RPMI7951 (cell line): ENCODE data around the gene MTOR. TPM values are rescaled to one million over a fixed set of nuclear protein-coding genes. Genes with fewer than 3 reads are reported as not detected.

Source experiments
- DNase-seq: peaks from one replicate; pipeline ENCODE4 v3.0.0-alpha.2; 2012; ENCODE audit warnings: low read depth
- total RNA-seq: library from RNA; depleted of rRNA; stranded (reverse); fragments of >200 nt; shearing (Covaris generic); gene quantifications from 2 replicates; pipeline ENCODE4 v1.2.3, GENCODE V29; 2014

The MTOR gene
- total RNA-seq, 1 experiment from 2014 or later, result 30.4 TPM

- no peak for DNase-seq
Observed at GRCh38 chr1:11216074-11216473, 46.3 kb downstream of the MTOR start.

DNA sequence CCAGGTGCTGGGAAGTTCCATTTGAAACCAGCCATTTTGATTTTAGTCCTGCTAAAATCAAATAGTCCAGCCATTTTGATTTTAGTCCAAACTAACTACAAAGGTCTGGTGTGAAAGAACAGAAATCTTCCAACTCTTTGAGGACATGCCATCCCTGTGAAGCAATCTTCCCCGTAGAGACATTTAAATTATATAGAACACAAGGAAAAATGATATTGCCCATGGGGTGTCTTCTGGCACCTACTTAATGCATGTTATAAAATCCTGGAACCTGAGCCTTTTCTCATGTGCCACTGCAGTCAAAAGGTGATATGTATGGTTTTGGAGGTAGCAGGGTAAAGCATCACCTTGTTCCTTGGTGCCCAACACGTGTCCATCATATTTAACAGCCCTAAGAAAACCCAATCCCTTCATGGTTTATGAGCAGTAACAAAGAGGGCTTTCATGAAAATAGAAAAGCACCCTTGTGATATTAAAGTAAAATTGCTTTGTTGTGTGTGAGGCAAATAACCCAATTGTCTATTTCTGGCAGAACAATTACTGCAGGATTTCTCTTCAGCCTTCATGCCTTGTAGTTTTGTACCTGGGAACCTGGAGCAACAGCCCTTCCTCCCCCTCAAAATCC lies 46.9 kb downstream of the MTOR start:
- DNase-seq, result no peak

GRCh38 chr1:11214698-11215380 lies 47.5 kb downstream of the MTOR start:
- DNase-seq, result no peak

- DNase-seq, result no peak
Observed at GRCh38 chr1:11211925-11212587, 50.3 kb downstream of the MTOR start.

DNA sequence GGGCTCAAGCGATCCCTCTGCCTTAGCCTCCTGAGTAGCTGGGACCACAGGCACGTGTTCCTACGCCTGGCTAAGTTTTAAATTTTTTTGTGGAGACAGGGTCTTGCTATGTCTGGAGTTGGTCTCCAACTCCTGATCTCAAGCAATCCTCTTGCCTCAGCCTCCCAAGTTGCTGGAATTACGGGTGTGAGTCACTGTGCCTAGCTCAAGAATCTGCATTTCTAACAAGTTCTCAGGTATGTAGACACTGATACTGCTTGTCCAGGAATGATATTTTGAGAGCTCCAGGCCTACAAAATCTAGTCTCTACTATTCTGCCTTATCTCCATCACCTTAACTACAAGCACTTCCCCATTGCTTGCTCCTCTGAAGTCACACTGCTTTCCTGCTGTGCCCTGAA lies 50.9 kb downstream of the MTOR start:
- DNase-seq, result no peak

- DNase-seq, result no peak
Observed at GRCh38 chr1:11207898-11208611, 54.3 kb downstream of the MTOR start.

GRCh38 chr1:11204396-11205190 lies 57.8 kb downstream of the MTOR start:
- no peak for DNase-seq

GRCh38 chr1:11198851-11199594 lies 63.3 kb downstream of the MTOR start:
- DNase-seq, result no peak

GRCh38 chr1:11198257-11198656 lies 64.1 kb downstream of the MTOR start:
- no peak for DNase-seq

GRCh38 chr1:11197359-11197758 lies 65.0 kb downstream of the MTOR start:
- DNase-seq, result no peak

DNA sequence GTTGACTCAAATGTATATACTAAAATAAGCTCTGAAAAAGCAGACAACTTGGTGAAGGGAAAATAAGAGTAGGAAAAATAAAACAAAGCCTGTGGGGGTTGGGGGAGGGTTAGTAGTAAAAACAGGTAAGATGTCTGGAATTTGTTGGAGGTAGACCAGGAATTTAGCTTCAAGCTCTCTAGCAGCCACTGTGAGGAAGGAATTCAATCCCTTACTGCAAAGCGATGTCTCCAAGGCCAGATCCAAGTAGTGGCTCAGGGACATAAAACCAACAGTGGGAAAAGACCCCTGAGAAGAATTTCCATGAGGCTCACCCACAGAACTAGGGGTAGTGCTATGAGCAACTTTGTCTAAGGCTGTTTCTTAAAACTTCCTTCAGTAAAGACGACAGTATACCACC lies 65.4 kb downstream of the MTOR start:
- no peak for DNase-seq

DNA sequence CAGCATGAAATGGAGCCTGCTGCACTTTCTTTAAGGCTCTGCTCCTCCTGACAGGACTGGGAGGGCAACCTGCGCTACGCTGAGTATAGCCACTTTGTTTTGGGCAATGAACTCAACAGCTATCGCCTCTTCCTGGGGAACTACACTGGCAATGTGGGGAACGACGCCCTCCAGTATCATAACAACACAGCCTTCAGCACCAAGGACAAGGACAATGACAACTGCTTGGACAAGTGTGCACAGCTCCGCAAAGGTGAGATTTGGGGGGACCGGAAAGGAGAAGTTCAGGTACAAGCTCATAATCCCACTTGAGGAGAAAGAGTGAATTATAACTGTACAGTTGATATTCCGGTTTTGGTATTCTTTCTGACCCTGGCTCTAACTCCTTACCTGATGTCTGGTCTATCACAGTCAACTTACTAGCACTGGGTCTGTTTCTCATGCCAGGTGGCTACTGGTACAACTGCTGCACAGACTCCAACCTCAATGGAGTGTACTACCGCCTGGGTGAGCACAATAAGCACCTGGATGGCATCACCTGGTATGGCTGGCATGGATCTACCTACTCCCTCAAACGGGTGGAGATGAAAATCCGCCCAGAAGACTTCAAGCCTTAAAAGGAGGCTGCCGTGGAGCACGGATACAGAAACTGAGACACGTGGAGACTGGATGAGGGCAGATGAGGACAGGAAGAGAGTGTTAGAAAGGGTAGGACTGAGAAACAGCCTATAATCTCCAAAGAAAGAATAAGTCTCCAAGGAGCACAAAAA lies 67.8 kb downstream of the MTOR start:
- DNase-seq, result no peak

DNA sequence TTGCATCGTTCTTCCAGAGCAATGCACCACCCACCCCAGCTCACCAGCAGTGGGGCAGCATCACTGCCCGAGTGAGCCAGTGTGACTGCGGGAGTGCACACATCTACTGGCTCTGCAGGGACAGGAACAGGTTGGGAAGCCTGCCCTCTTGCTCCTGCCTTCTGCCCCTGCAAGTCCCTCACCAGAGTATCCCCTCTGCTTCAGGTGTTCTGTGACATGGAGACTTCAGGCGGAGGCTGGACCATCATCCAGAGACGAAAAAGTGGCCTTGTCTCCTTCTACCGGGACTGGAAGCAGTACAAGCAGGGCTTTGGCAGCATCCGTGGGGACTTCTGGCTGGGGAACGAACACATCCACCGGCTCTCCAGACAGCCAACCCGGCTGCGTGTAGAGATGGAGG lies 69.0 kb downstream of the MTOR start:
- DNase-seq, result no peak

DNA sequence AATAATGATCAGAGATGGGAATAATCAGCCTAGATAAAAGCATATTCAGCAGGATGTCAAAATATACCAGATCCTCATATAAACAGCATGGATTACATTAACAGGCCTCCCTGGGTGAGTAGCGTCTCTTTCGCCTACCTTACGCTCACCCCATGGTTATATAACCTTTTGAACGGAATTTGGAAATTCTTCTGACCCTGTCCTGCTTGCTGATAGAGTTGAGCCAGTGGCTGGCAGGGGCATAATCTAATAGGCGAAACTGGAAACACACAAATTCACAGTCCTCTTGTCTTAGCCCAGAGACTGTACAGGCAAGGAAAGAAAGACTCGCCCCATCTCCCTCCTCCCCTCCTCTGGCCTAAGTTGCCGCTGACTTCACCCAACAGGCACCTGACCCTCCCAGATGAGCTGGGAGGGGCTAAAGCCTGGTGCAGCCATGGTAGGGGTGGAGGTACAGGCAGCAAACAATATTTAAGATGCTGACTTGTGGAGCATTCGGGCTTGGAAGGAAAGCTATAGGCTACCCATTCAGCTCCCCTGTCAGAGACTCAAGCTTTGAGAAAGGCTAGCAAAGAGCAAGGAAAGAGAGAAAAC lies 73.4 kb downstream of the MTOR start, which contains the start of gene ANGPTL7:
Gene ANGPTL7 (plus strand): TSS at position 498 of the 594 bp plus-strand sequence. CDS start 225 bp downstream, outside the sequence.
- no peak for DNase-seq

GRCh38 chr1:11188381-11188780 lies 74.0 kb downstream of the MTOR start:
- DNase-seq, result no peak

DNA sequence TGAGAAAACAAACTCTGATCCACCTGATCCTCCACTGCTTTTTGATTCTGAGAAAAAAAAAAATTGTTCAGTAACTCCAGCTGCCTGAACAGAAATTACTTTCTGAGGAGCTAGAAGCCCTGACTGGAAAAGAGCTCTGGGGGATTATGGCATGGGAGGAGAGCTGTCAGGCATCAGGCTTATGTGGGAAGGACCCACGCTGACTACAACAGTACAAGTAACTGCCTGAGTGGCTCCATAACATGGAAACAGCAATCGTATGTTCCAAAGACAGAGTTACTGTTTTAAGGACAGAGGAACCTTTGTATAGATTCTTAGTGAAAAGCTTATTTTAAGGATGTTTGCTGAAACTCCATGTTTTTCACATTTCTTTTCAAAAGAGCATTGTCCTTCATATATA lies 74.4 kb downstream of the MTOR start:
- DNase-seq, result peak; percentile 32

DNA sequence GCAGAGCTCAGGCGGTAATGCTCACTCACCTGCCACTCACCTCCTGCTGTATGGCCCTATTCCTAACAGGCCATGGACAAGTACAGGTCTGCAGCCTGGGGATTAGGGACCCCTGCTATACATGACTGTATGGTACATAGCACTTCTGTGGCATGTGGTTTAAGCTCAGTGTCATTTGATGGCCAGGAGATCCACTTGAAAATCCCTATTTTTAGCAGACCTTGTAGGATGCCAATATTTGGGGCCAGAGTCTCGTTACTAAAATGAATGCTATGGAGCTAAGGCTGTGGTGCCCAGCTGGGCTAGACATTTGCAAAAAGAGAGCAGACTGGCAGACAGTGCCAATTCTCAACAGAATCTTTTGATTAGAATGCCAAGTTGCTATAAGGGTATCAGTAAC lies 74.9 kb downstream of the MTOR start:
- DNase-seq, result no peak

GRCh38 chr1:11187000-11187399 lies 75.4 kb downstream of the MTOR start:
- DNase-seq, result no peak

- DNase-seq, result no peak
Observed at GRCh38 chr1:11184973-11185372, 77.4 kb downstream of the MTOR start.

DNA sequence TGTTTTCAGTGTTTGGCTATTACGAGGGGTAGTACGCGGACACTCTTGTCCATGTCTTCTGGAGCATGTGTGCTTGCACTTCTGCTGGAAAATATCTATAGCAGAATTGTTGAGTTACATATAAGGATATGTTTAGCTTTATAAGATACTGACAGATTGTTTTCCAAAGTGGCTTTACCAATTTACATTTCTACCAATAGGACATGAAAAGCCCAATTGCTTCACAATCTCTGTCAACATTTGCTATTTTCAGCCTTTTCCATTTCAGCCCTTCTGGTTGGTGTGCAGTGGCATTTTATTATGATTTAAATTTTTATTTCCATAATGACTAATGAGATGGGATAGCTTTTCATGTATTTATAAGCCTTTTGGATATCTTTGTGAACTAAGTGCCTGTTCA lies 79.5 kb downstream of the MTOR start:
- no peak for DNase-seq
